ENCODE results near the gene ABCC6.

ABCC6 gene

GRCh38 chr16:16139061-16139460, 84.2 kb downstream of the ABCC6 start:
- no peak for DNase-seq

GRCh38 chr16:16138034-16138635, 85.2 kb downstream of the ABCC6 start:
- no peak for DNase-seq

- no peak for DNase-seq
These were observed 86.2 kb downstream of the ABCC6 start for GRCh38 chr16:16137110-16137509.

- DNase-seq, result no peak
These were observed 86.7 kb downstream of the ABCC6 start for GRCh38 chr16:16136588-16136987.

DNA sequence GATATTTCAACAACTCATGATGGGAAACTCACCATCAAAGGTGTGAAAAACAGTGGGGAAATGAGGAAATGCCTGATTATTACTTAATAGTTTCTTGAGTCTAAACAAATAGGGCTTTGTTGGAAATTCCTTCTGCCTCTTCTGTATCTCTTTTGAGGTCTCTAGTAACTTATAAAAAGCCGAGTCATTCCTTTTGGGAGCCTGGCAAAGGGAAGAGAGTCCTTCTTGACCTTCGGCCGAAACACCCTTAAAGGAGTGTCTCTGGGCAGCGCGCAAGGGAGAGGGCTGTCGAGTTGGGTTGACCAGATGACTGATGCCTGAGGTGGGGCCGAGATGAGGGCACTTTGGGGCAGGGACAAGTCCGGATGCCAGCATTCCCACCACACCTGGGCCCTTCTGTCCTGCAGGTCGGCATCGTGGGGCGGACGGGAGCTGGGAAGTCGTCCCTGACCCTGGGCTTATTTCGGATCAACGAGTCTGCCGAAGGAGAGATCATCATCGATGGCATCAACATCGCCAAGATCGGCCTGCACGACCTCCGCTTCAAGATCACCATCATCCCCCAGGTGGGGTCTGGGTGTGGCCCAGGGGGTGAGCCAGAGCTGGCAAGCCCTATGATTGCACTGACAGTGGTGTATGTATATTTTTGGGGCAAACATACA, 89.2 kb downstream of the ABCC6 start:
- no peak for DNase-seq

- no peak for DNase-seq
These were observed 91.6 kb downstream of the ABCC6 start for GRCh38 chr16:16131659-16132058.

DNA sequence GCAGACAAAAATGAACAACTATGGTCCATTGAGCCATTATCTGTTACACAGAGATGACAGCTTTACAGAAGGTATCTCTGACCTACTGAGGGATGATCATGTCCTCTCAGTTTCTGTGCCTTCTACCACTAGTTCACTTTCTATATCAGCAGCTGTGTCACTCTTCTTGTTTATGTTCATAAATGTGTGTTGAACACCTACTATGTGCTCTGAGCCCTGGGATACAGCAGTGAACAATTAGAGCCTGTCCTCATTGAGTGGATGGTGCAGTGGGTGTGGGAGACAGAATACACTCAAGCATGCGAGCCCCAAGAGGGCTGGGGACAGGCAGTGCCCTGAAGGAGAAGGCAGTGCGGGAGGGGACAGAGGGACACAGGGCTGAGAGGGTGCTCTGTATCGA, 92.1 kb downstream of the ABCC6 start:
- DNase-seq, result no peak

DNA sequence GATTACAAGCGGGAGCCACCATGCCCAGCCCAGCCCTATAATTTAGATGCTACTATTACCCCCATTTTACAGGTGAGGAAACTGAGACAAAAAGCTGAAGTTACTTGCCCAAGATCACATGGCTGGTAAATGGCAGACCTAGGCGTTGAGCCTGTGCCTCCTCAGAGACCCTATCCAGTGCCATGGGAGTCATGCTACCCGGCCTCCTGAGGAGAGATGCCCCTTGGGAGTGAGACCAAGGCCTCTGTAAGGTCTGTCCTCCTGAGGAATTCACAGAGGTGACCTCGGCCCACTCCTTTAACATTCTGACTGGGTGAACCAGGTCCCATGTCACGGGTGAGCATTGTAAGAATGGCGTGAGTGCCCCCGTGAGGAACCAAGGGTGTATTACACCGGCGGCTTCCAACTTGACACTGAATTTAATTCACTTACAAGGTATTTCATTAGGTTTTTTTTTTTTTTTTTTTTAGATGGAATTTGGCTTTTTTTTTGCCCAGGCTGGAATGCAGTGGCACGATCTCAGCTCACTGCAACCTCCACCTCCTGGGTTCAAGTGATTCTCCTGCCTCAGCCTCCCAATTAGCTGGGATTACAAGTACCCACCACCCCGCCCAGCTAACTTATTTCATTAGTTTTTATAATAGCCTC, 95.7 kb downstream of the ABCC6 start:
- peak; percentile 5 to 73 for DNase-seq

- DNase-seq, result no peak
These were observed 96.4 kb downstream of the ABCC6 start for GRCh38 chr16:16126896-16127295.

GRCh38 chr16:16124974-16125373, 98.3 kb downstream of the ABCC6 start:
- no peak for DNase-seq

DNA sequence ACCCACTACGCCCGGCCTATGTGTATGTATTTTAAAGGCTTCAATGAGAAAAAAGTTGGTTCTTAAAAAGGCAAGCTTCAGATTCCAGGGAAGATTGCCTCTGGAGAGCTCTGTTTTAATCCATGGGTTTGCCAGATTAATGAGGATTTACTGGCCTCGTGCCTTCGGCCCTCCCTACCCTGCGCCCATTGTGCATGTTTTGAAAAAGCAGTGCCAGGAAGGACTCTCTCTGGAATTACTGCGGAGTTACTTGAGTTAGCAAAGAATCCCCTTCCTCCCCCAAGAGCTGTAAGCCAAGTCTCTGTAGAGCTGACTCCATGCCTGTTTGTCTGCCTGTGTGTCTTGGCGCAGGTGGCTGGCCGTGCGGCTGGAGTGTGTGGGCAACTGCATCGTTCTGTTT, 98.9 kb downstream of the ABCC6 start:
- DNase-seq, result no peak

GRCh38 chr16:16122264-16122663, 101.0 kb downstream of the ABCC6 start:
- DNase-seq, result no peak

DNA sequence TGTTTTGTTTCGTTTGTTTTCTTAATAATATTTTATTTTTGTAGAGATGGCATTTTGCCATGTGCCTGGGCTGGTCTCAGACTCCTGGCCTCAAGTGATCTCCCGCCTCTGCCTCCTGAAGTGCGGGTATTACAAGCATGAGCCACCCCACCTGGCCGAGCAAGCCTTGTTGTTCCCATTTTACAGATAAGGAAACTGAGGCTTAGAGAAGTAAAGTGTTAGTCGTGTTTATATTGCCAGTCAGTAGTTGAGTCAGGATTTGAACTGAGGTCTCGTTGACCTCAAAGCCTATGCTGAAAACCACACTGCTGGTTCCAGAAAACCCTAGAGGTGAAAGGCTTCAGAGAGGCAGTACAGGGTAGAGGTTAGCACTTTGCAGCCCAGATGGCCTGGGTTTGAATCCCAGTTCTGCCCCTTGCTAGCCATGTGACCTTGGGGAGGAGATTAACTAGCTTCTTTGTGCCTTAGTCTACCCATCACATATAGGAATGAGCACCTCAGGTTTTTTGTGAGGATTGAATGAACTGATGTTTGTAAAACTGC, 102.0 kb downstream of the ABCC6 start:
- DNase-seq, result no peak

DNA sequence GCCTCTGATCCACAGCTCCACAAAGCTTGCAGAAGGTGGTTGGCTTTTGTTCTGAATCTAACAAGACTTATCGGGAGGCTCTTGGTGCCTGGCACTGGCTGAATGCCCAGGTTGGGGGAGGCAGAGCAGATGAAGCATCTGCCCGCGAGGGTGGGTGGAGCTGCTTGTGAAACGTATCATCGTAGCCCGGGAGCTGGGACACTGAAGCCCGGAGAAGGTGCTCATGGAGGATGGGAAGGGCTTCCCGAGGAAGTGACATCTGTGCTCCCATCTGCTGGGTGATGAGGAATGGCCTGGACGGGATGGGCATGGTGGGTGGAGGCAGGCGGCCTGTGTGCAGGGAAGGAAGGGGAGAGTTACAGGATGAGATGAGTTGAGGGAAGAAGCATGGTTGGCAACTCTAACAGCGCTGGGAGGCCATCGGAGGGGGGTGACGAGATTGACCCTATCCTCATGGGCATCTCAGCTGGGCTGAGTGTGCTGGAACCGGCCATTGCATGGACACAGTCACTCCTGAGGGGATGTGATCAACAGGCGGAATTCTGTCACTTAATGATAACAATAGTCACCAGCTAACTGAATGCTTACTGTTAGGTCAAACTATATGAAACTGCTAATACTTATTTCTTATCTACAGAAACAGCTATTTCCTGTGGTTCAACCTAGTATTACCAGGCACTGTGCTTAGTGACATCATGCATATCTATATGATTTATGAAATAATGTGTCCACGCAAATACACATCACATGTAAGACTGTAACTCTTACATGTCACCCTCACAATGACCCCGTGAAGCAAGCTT, 102.7 kb downstream of the ABCC6 start:
- DNase-seq, result no peak

- no peak for DNase-seq
These were observed 103.3 kb downstream of the ABCC6 start for GRCh38 chr16:16120044-16120381.

DNA sequence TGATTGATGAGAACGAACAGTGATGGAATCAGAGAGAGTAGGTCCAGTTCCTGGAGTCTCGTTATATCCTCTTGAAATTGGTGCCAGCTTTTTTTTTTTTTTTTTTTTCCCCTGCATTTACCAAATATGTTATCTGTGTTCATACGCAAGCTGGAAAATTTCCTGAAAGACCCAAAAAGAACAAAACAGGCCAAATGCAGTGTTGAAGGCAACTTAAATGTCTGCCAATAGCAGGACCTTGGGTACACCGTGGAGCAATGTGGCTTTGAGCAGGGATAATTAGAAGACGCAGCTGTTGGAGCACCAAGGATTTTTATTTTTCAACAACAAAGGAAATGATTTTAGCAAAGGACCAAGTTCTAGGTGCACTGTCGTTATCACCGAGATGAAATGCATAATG, 105.0 kb downstream of the ABCC6 start:
- no peak for DNase-seq

DNA sequence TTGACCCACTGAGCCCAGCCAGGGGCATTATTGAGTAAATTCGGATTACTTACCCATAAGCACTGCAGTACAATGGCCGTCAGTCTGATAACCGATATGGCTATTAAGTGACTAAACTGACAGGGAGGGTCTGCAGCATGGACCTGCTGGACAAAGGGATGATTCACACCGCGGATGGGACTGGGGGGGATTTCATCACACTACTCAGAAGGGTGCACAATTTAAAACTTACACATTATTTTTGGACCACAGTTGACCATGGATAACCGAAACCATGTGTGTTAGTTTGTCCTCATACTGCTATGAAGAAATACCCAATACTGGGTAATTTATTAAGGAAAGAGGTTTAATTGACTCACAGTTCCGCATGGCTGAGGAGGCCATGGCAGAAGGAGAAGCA, 106.5 kb downstream of the ABCC6 start:
- DNase-seq, result no peak

- no peak for DNase-seq
These were observed 110.2 kb downstream of the ABCC6 start for GRCh38 chr16:16113076-16113475.

- no peak for DNase-seq
These were observed 110.7 kb downstream of the ABCC6 start for GRCh38 chr16:16112450-16113053.

- DNase-seq, result no peak
These were observed 111.7 kb downstream of the ABCC6 start for GRCh38 chr16:16111639-16112038.

- DNase-seq, result no peak
These were observed 113.2 kb downstream of the ABCC6 start for GRCh38 chr16:16110111-16110490.

GRCh38 chr16:16109453-16110110, 113.7 kb downstream of the ABCC6 start:
- no peak for DNase-seq

- no peak for DNase-seq
These were observed 114.5 kb downstream of the ABCC6 start for GRCh38 chr16:16108759-16109158.
